Common myeloid progenitor, CD34-positive (primary cell): ENCODE data around the gene MGLL.

ENCODE experiments used
- CTCF ChIA-PET: fragments of 350-600 bp; sonication (Branson Sonifier 250); formaldehyde crosslinking; loops from one replicate; lab custom pipeline; 2021; ENCODE audit warnings: antibody characterized with exemption; lab: Charles Lee
- POLR2A ChIA-PET: fragments of 350-600 bp; sonication (Branson Sonifier 250); formaldehyde crosslinking; loops from one replicate; lab custom pipeline; 2021; ENCODE audit warnings: antibody characterized with exemption; lab: Charles Lee
- DNase-seq, 3 donors: peaks; one replicate each; pipeline versions ENCODE4 v3.0.0 to v3.0.0-alpha.2; 2013
- H3K27ac ChIP-seq, 2 experiments: 1 replicate in 1 of 2; 2 replicates in 1 of 2; pipeline ENCODE4 v1.7.0; 2013; ENCODE audit warnings: inconsistent platforms in 2 of 2, low read length in 2 of 2, mild to moderate bottlenecking in 2 of 2, low read depth in 1 of 2, moderate library complexity in 1 of 2; ENCODE audit not compliant: severe bottlenecking in 2 of 2, insufficient read depth in 1 of 2, poor library complexity in 1 of 2
- H3K27me3 ChIP-seq, 5 experiments: replicated peaks in 2 of 5; 1 replicate in 3 of 5; 2 replicates in 2 of 5; pipeline versions ENCODE4 v1.6.1 to v1.7.0; 2013; ENCODE audit warnings: low read length in 4 of 5, mild to moderate bottlenecking in 2 of 5, moderate library complexity in 2 of 5, inconsistent platforms in 1 of 5; ENCODE audit not compliant: insufficient read depth in 5 of 5, control insufficient read depth in 4 of 5
- H3K36me3 ChIP-seq, 4 experiments: 1 replicate in 2 of 4; 2 replicates in 2 of 4; pipeline versions ENCODE4 v1.6.1 to v1.7.0; 2013; ENCODE audit warnings: low read length in 3 of 4, control low read depth in 1 of 4, mild to moderate bottlenecking in 1 of 4; ENCODE audit not compliant: control insufficient read depth in 4 of 4, insufficient read depth in 4 of 4
- H3K4me1 ChIP-seq, 4 experiments: 1 replicate in 3 of 4; 2 replicates in 1 of 4; pipeline versions ENCODE4 v1.6.1 to v1.7.1; 2013; ENCODE audit warnings: low read length in 3 of 4, mild to moderate bottlenecking in 3 of 4, control low read depth in 1 of 4, inconsistent platforms in 1 of 4, moderate library complexity in 1 of 4; ENCODE audit not compliant: control insufficient read depth in 4 of 4, insufficient read depth in 4 of 4; ENCODE audit errors: control extremely low read depth in 1 of 4
- H3K4me3 ChIP-seq, 7 experiments: 1 replicate in 4 of 7; 2 replicates in 3 of 7; pipeline versions ENCODE4 v1.5.1 to v1.7.0; 2013; ENCODE audit warnings: mild to moderate bottlenecking in 7 of 7, low read length in 6 of 7, moderate library complexity in 6 of 7, inconsistent platforms in 2 of 7, low read depth in 2 of 7, control low read depth in 1 of 7; ENCODE audit not compliant: insufficient read depth in 4 of 7, control insufficient read depth in 1 of 7; ENCODE audit errors: extremely low read depth in 1 of 7
- H3K9me3 ChIP-seq, 5 experiments: 1 replicate in 4 of 5; 2 replicates in 1 of 5; pipeline versions ENCODE4 v1.6.1 to v1.7.1; 2013; ENCODE audit warnings: low read length in 4 of 5, mild to moderate bottlenecking in 2 of 5, inconsistent platforms in 1 of 5, low read depth in 1 of 5, moderate library complexity in 1 of 5; ENCODE audit not compliant: control insufficient read depth in 4 of 5, insufficient read depth in 2 of 5; ENCODE audit errors: control extremely low read depth in 1 of 5
- WGBS: methylation state at CpG from one replicate; pipeline ENCODE4 v1.1.5; 2013; ENCODE audit not compliant: insufficient coverage; 5-methylcytosine and 5-hydroxymethylcytosine counted together

MGLL gene

DNA sequence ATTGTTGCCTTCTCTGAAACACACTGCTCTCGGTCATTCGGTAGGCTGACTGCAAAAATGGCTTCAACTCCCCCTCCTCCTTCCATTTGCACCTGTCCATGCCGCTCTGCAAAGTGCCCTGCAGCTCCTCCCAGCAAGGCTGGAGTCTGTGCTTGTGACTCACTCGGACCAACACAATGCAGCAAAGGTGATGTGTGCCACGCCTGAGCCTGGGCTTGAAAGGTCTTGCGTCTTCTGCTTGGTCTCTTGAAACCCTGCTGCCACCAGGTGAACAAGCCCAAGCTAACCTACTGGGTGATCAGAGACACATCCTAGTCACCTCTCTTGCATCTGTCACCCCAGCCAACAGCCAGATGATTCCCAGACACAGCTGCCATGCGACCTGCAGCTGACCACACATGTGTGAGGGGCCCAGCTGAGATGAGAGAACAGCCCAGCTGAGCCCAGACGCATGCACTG, 71.1 kb downstream of the MGLL start:
- H3K4me1 ChIP-seq, result peaks cover 0 to 61% (median 55%) of the 10 kb centered on the region in 4 experiments
- ChIA-PET CTCF (interaction anchor here (0.7 to 13.8 kb wide), 16 partner anchors 10 to 315 kb away, joined by 3 to 125 read pairs (median 4); partner anchors contain the start of gene MGLL), POLR2A (interaction anchor here (1.0 to 1.9 kb wide), 3 partner anchors 10 to 72 kb away, joined by 4 to 7 read pairs (median 4); no protein-coding TSS in a partner anchor)
- H3K27ac ChIP-seq, result no peak overlapping the region
- peaks cover 0 to 15% (median 3%) of the 10 kb centered on the region in 4 experiments for H3K36me3 ChIP-seq
- DNase-seq, result no peak
- no peaks in the 10 kb centered on the region for H3K27me3 ChIP-seq
- 95% methylated on average over 6 of the region's 8 CpGs for WGBS
- no peak overlapping the region for H3K4me3 ChIP-seq
- H3K9me3 ChIP-seq, result no peaks in the 10 kb centered on the region

DNA sequence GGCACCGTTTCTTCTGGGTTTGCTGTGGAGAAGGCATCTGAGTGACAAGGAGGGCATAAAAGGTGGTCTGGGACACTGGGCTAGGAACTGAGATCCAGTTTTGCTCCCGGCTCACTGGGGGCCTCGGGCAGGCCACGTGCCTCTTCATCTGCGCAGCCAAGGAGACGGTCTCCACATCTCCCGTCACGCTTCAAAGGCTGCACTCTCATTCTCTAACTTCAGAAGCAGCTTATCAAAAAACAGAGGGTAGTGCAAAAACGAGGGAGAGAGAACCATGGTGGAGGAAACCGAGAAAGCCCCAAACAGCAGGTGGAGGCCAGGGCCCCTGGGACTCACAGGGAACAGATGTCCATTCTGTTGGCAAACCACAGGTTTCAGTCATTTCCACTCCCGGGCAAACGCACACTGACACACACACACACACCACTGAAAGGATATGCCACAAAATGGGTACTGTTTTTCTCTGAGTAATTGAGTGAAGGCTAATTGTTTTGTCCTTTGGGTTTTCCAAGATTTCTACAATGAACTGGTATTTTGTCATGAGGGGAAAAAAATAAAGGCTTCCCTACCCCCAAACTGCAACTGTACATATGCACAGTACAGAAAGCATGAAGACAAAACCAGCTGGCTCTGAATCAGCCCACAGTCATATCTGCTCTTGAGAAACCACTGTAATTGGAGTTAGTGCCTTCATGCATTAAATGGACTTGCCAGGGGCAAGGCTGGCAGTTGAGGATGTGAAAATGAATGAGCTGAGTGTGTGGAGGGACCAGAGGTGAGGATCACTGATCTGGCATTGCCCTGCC, 71.9 kb downstream of the MGLL start:
- CTCF ChIA-PET, result interaction anchor here (0.7 to 13.8 kb wide), 23 partner anchors 10 to 316 kb away, joined by 3 to 125 read pairs (median 4); partner anchors contain the start of gene MGLL
- H3K36me3 ChIP-seq, result peaks cover 0 to 15% (median 3%) of the 10 kb centered on the region in 4 experiments
- H3K9me3 ChIP-seq, result no peaks in the 10 kb centered on the region
- 24% methylated on average over 9 of the region's 12 CpGs for WGBS
- H3K27ac ChIP-seq, result no peak overlapping the region
- POLR2A ChIA-PET, result interaction anchor here (0.6 to 1.9 kb wide), 5 partner anchors 21 to 73 kb away, joined by 3 to 7 read pairs (median 4); partner anchors contain the start of gene MGLL
- peak overlapping the region in 1 of 7 experiments; percentile 1 for H3K4me3 ChIP-seq
- H3K4me1 ChIP-seq, result peaks cover 0 to 56% (median 50%) of the 10 kb centered on the region in 4 experiments
- peak in 2 of 3 donors; percentile 89 to 91 for DNase-seq
- H3K27me3 ChIP-seq, result no peaks in the 10 kb centered on the region

DNA sequence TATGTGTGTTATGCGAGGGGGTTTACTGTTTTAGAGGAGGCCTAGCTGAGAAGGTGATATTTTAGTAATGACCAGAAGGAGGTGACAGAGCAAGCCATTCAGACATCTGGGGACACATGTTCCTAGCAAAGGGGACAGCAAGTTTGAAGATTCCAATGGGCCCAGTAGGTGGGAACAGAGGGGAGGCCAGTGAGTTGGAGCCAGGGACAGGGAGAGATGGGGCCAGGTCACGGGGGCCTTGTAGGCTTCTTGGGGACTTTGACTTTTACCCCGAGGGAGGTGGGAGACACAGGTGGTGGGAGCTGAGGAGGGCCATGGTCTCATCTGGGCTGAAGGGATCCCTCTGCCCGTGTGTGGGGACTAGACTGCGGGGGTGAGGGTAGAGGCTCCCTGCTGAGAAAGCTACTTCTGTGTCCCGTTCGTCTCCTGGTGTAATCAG, 72.5 kb downstream of the MGLL start:
- H3K27me3 ChIP-seq, result no peaks in the 10 kb centered on the region
- H3K27ac ChIP-seq, result no peak overlapping the region
- H3K36me3 ChIP-seq, result peaks cover 0 to 21% (median 3%) of the 10 kb centered on the region in 4 experiments
- 81% methylated on average over 6 of the region's 7 CpGs for WGBS
- ChIA-PET CTCF (interaction anchor here (0.9 to 13.8 kb wide), 21 partner anchors 10 to 209 kb away, joined by 3 to 125 read pairs (median 5); partner anchors contain the start of gene MGLL), POLR2A (interaction anchor here (0.5 to 1.9 kb wide), 5 partner anchors 20 to 74 kb away, joined by 3 to 7 read pairs (median 3); partner anchors contain the start of gene MGLL)
- peaks cover 0 to 50% (median 44%) of the 10 kb centered on the region in 4 experiments for H3K4me1 ChIP-seq
- peak; percentile 55 to 68 (median 68) for DNase-seq
- no peaks in the 10 kb centered on the region for H3K9me3 ChIP-seq
- peak overlapping the region in 1 of 7 experiments; percentile 1 for H3K4me3 ChIP-seq

DNA sequence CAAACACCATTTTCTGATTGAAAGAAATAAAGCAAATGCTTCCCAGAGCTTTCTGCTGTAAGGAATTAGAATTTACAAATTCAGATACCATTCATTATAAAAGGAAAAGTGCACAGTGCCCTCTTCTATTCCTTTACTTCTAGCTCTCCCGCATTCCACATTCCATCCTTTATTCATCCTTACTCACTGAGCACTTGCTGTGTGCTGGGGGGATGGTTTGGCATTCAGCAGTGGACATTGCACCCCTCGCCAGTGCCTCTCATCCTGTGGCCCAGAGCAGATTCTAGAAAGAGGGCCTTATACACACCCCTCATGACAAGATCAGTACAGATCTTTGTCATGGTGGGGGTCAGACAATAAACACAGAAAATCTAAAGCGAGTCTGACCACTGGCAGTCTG, 73.0 kb downstream of the MGLL start:
- WGBS, result 100% methylated on average over 1 of the region's 3 CpGs
- peaks cover 0 to 46% (median 40%) of the 10 kb centered on the region in 4 experiments for H3K4me1 ChIP-seq
- DNase-seq, result no peak
- no peak overlapping the region for H3K27ac ChIP-seq
- H3K4me3 ChIP-seq, result no peak overlapping the region
- H3K27me3 ChIP-seq, result no peaks in the 10 kb centered on the region
- ChIA-PET CTCF (interaction anchor here (0.9 to 13.8 kb wide), 16 partner anchors 9 to 210 kb away, joined by 3 to 125 read pairs (median 5); partner anchors contain the start of gene MGLL), POLR2A (interaction anchor here (0.5 to 1.9 kb wide), 4 partner anchors 20 to 74 kb away, joined by 3 to 7 read pairs (median 4); partner anchors contain the start of gene MGLL)
- peaks cover 0 to 23% (median 4%) of the 10 kb centered on the region in 4 experiments for H3K36me3 ChIP-seq
- H3K9me3 ChIP-seq, result no peaks in the 10 kb centered on the region

DNA sequence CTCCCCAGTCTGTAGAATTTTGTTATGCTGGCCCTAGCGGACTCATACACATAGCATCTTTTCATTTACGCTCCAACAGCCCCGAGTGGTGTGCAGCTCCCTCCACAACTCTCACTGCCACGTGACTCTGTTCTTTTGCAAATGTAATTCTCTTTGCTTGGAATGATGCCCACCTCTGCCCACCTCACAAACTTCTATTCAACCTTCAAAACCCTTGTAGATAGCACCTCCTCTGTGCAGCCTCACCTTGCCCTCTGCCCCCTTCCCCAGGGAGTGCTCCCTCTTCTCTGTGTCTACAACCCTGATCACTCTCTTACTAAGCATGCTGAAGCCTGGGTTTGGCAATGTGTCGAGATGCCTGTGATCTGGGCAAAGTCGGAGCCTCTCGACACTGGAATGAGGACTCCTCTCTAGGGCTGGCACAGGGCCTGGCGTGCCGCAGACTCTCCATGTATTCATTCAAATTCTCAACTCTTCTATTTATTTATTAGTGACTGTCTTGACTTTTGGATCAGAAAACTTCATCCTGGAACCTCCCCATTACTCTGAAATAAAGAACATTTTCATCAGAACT, 73.5 kb downstream of the MGLL start:
- H3K36me3 ChIP-seq, result peaks cover 0 to 23% (median 4%) of the 10 kb centered on the region in 4 experiments
- POLR2A ChIA-PET, result no interaction called here
- WGBS, result 100% methylated on average over 8 of the region's 9 CpGs

DNA sequence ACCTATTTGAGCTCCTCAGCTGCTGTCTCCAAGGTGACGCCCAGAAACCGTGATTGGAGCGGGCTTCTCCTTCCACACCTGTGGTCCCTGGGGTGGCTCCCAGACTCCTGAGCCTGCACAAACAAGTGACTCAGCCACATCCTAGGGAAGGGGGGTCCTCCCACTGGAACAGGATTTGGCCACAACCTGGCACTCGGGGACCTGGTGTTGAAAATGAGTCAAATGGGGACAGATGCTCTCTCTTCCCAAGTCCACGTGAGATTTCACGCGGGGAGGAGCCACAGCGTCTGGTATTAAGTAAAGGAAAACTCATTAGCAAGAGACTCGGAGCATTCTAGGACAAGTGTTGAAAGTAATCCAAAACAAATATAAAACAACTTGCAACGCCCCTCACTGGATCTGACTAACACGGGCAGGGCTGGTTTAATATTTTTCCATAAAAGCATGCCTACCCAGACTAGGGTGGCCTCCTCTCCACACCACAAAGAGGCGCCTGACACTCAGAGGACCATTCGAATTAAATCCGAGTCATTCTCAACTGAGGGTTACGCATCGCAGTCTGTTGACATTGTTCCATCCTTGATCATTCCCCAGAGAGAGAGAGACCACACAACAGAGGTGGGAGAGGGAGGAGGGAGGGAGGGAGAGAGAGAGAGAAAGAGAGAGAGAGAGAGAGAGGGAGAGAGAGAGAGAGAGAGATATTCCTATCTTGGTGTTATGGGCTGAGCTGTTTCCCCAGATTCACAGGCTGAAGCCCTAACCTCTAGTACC, 74.4 kb downstream of the MGLL start:
- Histone ChIP-seq H3K27me3 (no peaks in the 10 kb centered on the region), H3K9me3 (no peaks in the 10 kb centered on the region), H3K4me3 (no peak overlapping the region), H3K4me1 (peaks cover 0 to 35% (median 31%) of the 10 kb centered on the region in 4 experiments), H3K27ac (no peak overlapping the region), H3K36me3 (peaks cover 0 to 18% (median 4%) of the 10 kb centered on the region in 4 experiments)
- no peak for DNase-seq
- 90% methylated on average over 14 of the region's 16 CpGs for whole genome bisulfite sequencing
- ChIA-PET CTCF (interaction anchor here (0.9 to 13.8 kb wide), 8 partner anchors 12 to 83 kb away, joined by 3 to 125 read pairs (median 4); partner anchors contain the start of gene MGLL), POLR2A (no interaction called here)

More for the DNA sequence above, 73.5 kb downstream of the MGLL start:
- DNase-seq, result no peak
- Histone ChIP-seq H3K27ac (no peak overlapping the region), H3K27me3 (no peaks in the 10 kb centered on the region), H3K4me1 (peaks cover 0 to 40% (median 36%) of the 10 kb centered on the region in 4 experiments), H3K4me3 (no peak overlapping the region), H3K9me3 (no peaks in the 10 kb centered on the region)
- CTCF ChIA-PET, result interaction anchor here (1.0 to 13.8 kb wide), 11 partner anchors 9 to 93 kb away, joined by 3 to 125 read pairs (median 7); partner anchors contain the start of gene MGLL
